Tibial nerve (tissue), 4 donors: ENCODE measurements around the gene SUSD4.

Experiments
- CTCF ChIP-seq, 5 experiments: fragments of 200-600 bp in 3 of 5; fragments of 450-650 bp in 2 of 5; sonication (generic) in 3 of 5; IDR thresholded peaks; one replicate each; pipeline ENCODE4 v1.5.1; 2016 to 2019; ENCODE audit warnings: antibody characterized with exemption in 5 of 5, mild to moderate bottlenecking in 3 of 5, moderate library complexity in 2 of 5
- EP300 ChIP-seq, 2 donors: sonication (generic); formaldehyde crosslinking; IDR thresholded peaks; one replicate each; pipeline ENCODE4 v1.6.1; 2017; ENCODE audit warnings: antibody characterized with exemption in 2 of 2, mild to moderate bottlenecking in 1 of 2
- POLR2A ChIP-seq, 2 donors: fragments of 450-650 bp; IDR thresholded peaks; one replicate each; pipeline ENCODE4 v1.6.1; 2017; ENCODE audit warnings: antibody characterized with exemption in 2 of 2, mild to moderate bottlenecking in 2 of 2, moderate library complexity in 2 of 2

- TF ChIP-seq CTCF (IDR thresholded peaks at IDR 0.05) = no peak
- no peak for TF ChIP-seq POLR2A (IDR thresholded peaks at IDR 0.05)
- TF ChIP-seq EP300 (IDR thresholded peaks at IDR 0.05) = no peak
Measured at GRCh38 chr1:223328566-223328965, 35.4 kb downstream of the SUSD4 start.
